ENCODE measurements around the gene TRIB2. TPM values are rescaled to one million over a fixed set of nuclear protein-coding genes. Genes with fewer than 3 reads are reported as not detected.

TRIB2 gene
- total RNA-seq, 4 donors from 2014 or later = 29.7 to 61.3 (median 40.6) TPM

- Histone ChIP-seq H3K36me3 (no peaks in the 10 kb centered on the region), H3K4me1 (peaks cover 18% of the 10 kb centered on the region)
- 82% methylated on average over 1 of the region's 1 CpG for WGBS
Observed at GRCh38 chr2:12700989-12701388, 15.7 kb upstream of the TRIB2 start.

GRCh38 chr2:12701786-12702167, 15.0 kb upstream of the TRIB2 start:
- H3K27me3 ChIP-seq = no peaks in the 10 kb centered on the region
- H3K4me1 ChIP-seq = peaks cover 18% of the 10 kb centered on the region
- no peak for DNase-seq (ENCODE audit: low spot score in 2 of 2)
- no peak for TF ChIP-seq CTCF (IDR thresholded peaks at IDR 0.05)
- no peak for TF ChIP-seq POLR2AphosphoS5 (IDR thresholded peaks at IDR 0.05)
- no peak for TF ChIP-seq POLR2A (IDR thresholded peaks at IDR 0.05)
- no peak for TF ChIP-seq EP300 (IDR thresholded peaks at IDR 0.05)
- H3K36me3 ChIP-seq = no peaks in the 10 kb centered on the region
- no peaks in the 10 kb centered on the region for H3K9me3 ChIP-seq
- WGBS = 86% methylated on average over 5 of the region's 5 CpGs
- no peak overlapping the region for H3K4me3 ChIP-seq
- H3K27ac ChIP-seq = no peak overlapping the region

More at GRCh38 chr2:12700989-12701388, 15.7 kb upstream of the TRIB2 start:
- no peaks in the 10 kb centered on the region for H3K27me3 ChIP-seq
- H3K4me3 ChIP-seq = no peak overlapping the region
- DNase-seq (ENCODE audit: low spot score in 2 of 2) = no peak
- TF ChIP-seq POLR2AphosphoS5 (IDR thresholded peaks at IDR 0.05) (no peak), CTCF (IDR thresholded peaks at IDR 0.05) (no peak), POLR2A (IDR thresholded peaks at IDR 0.05) (no peak), EP300 (IDR thresholded peaks at IDR 0.05) (no peak)
- no peak overlapping the region for H3K27ac ChIP-seq
- H3K9me3 ChIP-seq = no peaks in the 10 kb centered on the region

GRCh38 chr2:12702168-12703121, 14.3 kb upstream of the TRIB2 start:
- Histone ChIP-seq H3K36me3 (no peaks in the 10 kb centered on the region), H3K4me3 (no peak overlapping the region), H3K27ac (no peak overlapping the region), H3K4me1 (peaks cover 18% of the 10 kb centered on the region), H3K27me3 (no peaks in the 10 kb centered on the region), H3K9me3 (no peaks in the 10 kb centered on the region)
- TF ChIP-seq POLR2AphosphoS5 (IDR thresholded peaks at IDR 0.05) (no peak), EP300 (IDR thresholded peaks at IDR 0.05) (no peak), CTCF (IDR thresholded peaks at IDR 0.05) (no peak), POLR2A (IDR thresholded peaks at IDR 0.05) (no peak)
- no peak for DNase-seq (ENCODE audit: low spot score in 2 of 2)
- WGBS = 35% methylated on average over 7 of the region's 7 CpGs

GRCh38 chr2:12704378-12704777, 12.4 kb upstream of the TRIB2 start:
- H3K27ac ChIP-seq = no peak overlapping the region
- peaks cover 18% of the 10 kb centered on the region for H3K4me1 ChIP-seq
- TF ChIP-seq POLR2A (IDR thresholded peaks at IDR 0.05) (no peak), EP300 (IDR thresholded peaks at IDR 0.05) (no peak), POLR2AphosphoS5 (IDR thresholded peaks at IDR 0.05) (no peak), CTCF (IDR thresholded peaks at IDR 0.05) (no peak)
- H3K27me3 ChIP-seq = no peaks in the 10 kb centered on the region
- no peak for DNase-seq (ENCODE audit: low spot score in 2 of 2)
- no peaks in the 10 kb centered on the region for H3K36me3 ChIP-seq
- no peak overlapping the region for H3K4me3 ChIP-seq
- no peaks in the 10 kb centered on the region for H3K9me3 ChIP-seq

GRCh38 chr2:12705230-12705629, 11.5 kb upstream of the TRIB2 start:
- Histone ChIP-seq H3K27me3 (no peaks in the 10 kb centered on the region), H3K4me1 (peaks cover 18% of the 10 kb centered on the region), H3K4me3 (no peak overlapping the region), H3K9me3 (no peaks in the 10 kb centered on the region), H3K36me3 (no peaks in the 10 kb centered on the region), H3K27ac (no peak overlapping the region)
- WGBS = 93% methylated on average over 1 of the region's 1 CpG
- no peak for DNase-seq (ENCODE audit: low spot score in 2 of 2)
- TF ChIP-seq EP300 (IDR thresholded peaks at IDR 0.05) (no peak), POLR2AphosphoS5 (IDR thresholded peaks at IDR 0.05) (no peak), POLR2A (IDR thresholded peaks at IDR 0.05) (no peak), CTCF (IDR thresholded peaks at IDR 0.05) (no peak)
